SW480 (cell line): Measurements from ENCODE around the gene COBLL1.

Source experiments
- DNase-seq: peaks from one replicate; pipeline ENCODE4 v3.0.0-alpha.2; 2016; ENCODE audit warnings: low spot score

The COBLL1 gene

GRCh38 chr2:164681009-164681408, 160.6 kb downstream of the COBLL1 start:
- DNase-seq: no peak

- no peak for DNase-seq
These were observed 162.9 kb downstream of the COBLL1 start for GRCh38 chr2:164678631-164679149.

- no peak for DNase-seq
These were observed 163.9 kb downstream of the COBLL1 start for GRCh38 chr2:164677733-164678132.

GRCh38 chr2:164677271-164677670, 164.4 kb downstream of the COBLL1 start:
- DNase-seq: no peak

- no peak for DNase-seq
These were observed 165.9 kb downstream of the COBLL1 start for GRCh38 chr2:164675687-164676086.

- no peak for DNase-seq
These were observed 166.6 kb downstream of the COBLL1 start for GRCh38 chr2:164675027-164675426.

GRCh38 chr2:164671664-164672396, 169.8 kb downstream of the COBLL1 start:
- DNase-seq: no peak

GRCh38 chr2:164669291-164669690, 172.3 kb downstream of the COBLL1 start:
- no peak for DNase-seq

GRCh38 chr2:164667566-164667965, 174.1 kb downstream of the COBLL1 start:
- DNase-seq: no peak

GRCh38 chr2:164664070-164664469, 177.6 kb downstream of the COBLL1 start:
- no peak for DNase-seq

GRCh38 chr2:164662868-164663631, 178.6 kb downstream of the COBLL1 start:
- no peak for DNase-seq

- no peak for DNase-seq
These were observed 179.6 kb downstream of the COBLL1 start for GRCh38 chr2:164662066-164662465.

- DNase-seq: no peak
These were observed 180.3 kb downstream of the COBLL1 start for GRCh38 chr2:164661349-164661748.

GRCh38 chr2:164657129-164657528, 184.5 kb downstream of the COBLL1 start:
- no peak for DNase-seq

GRCh38 chr2:164655750-164656149, 185.9 kb downstream of the COBLL1 start:
- no peak for DNase-seq

GRCh38 chr2:164655336-164655735, 186.3 kb downstream of the COBLL1 start:
- no peak for DNase-seq

GRCh38 chr2:164651361-164651760, 190.3 kb downstream of the COBLL1 start:
- no peak for DNase-seq

- DNase-seq: no peak
These were observed 197.5 kb downstream of the COBLL1 start for GRCh38 chr2:164644036-164644700.

- no peak for DNase-seq
These were observed 198.6 kb downstream of the COBLL1 start for GRCh38 chr2:164642946-164643555.

- no peak for DNase-seq
These were observed 199.4 kb downstream of the COBLL1 start for GRCh38 chr2:164642268-164642667.
